NCI-H2081 (cell line): Measurements from ENCODE around the gene C9.
"Not testable (repeated sequence)": the region's sequence is repeated elsewhere in the genome, so short reads cannot be mapped to it uniquely, and the experiment has no call there.

Source experiments
- DNase-seq, 2 experiments: peaks; one replicate each; lab custom pipeline; 2025; lab: John Stamatoyannopoulos, UW

C9 gene

DNA sequence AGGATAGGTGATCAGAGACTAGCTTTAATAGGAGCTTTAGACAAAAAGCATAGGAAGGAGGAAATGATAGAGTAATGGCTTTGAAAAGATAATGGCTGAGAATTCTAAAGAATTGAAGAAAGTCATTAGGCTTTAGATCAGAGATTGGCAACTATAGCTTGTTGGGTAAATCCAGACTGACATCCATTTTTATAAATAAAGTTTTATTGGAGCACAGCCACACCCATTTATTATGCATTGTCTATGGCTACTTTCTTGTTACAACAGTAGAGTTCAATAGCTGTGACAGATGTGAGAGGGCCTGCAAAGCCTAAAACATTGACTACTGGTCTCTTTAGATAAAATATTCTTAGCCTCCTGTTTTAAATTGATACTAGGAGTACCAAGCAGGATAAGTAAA, 104.2 kb downstream of the C9 start:
- no peak for DNase-seq

DNA sequence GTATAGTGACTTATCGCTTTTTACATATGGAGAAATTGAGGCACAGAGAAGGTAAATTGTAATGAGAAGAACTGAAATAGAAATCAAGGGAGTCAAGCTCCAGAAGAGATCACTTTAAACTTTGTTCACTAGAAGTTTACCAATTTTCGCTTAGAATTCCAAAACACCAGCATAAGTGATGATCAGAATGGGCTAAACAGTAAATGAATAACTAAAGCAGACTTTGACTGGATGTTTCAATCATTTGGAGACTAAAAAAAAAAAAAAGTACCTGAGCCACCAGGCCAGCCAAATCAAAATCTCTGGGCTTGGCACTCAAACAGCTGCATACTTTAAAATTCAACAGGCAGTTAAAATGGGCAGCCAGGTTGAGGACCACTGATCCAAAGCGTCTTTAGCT, 106.7 kb downstream of the C9 start:
- no peak for DNase-seq

DNA sequence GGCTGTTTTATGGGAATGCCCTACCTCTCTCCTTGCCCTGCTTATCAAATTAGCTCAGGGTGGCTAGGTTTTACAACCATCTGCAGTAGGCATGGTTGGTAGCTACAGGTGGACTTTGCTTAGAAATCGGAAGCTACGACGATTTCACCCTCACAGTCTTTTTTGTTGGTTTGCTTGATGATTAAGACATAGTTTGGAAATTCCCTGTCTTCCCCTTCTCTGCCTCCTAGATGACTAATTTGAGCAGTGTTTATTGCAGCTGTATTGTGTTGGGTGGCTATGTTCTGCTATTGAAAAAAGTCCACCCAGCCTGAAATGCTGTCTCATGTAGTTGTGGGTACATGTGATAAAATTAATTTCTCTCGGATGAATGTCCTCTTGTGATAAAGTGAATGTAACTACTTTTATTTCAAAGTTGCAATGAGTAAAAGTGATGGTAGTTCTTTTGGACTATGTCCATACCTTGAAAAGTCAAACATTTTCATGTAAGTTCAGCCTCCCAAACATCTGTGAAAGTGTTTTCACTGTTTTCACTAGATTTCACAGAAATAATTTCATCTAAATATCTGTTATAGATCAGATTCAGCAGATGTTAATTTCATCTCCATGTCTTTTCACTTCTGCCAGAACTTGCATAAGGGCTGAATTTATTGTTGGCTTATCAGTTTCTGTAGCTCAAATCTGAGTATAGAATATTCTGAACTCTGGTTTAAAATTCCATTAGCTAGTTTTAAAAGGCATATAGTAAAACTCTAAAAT, 107.6 kb downstream of the C9 start:
- no peak for DNase-seq

DNA sequence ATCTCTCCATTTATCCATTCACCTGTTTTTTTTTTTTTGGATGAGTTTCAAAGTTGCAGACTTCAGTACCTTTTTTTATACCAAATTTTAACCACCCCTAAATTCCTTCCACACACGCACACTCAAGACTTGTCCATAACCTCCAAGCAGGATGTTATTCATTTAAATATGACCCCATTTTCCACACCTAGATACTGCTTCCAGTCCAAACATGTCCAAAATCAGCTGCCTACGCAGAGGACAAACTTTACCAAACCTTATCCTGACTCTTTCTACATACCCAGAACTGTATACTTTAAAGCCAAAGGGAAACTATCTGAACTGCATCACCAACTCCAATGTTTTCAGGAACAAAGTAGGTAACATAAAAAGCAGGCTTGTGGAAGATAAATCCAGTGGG, 108.9 kb downstream of the C9 start:
- DNase-seq: no peak

DNA sequence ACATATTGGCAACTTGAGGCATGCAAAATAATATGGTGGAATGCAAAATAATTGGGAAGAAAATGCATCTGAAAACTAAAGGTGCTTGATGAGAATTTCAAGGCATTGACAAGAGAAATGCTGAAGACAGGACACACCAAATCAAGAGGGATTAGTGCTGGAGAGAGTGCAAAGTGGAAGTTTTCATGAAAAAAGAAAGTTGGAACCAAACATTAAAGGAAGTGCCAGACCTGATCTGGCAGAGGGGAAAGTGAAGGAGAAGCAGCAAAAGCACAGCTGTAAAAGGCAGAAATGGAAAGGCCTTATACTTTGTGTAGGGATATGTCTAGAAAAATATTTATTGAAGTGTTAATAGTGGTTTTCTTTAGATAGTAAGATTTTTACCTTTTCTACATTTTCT, 109.6 kb downstream of the C9 start:
- no peak for DNase-seq

DNA sequence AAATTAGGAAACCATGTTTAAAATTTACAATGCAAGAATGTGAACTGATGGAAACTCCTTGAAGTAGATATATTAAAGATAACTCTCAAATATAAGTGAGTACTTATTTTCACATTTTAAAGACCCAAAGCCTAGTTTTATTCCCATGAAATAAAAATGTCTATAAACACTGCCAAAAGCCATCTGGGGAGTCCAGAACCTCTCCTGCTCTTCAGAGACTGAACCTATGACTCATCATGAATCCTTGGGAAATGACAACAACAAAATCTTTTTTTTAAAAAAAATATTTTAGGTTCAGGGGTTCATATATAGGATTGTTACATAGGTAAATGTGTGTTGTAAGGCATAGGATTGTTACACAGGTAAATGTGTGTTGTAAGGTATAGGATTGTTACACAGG, 111.1 kb downstream of the C9 start:
- no peak for DNase-seq

DNA sequence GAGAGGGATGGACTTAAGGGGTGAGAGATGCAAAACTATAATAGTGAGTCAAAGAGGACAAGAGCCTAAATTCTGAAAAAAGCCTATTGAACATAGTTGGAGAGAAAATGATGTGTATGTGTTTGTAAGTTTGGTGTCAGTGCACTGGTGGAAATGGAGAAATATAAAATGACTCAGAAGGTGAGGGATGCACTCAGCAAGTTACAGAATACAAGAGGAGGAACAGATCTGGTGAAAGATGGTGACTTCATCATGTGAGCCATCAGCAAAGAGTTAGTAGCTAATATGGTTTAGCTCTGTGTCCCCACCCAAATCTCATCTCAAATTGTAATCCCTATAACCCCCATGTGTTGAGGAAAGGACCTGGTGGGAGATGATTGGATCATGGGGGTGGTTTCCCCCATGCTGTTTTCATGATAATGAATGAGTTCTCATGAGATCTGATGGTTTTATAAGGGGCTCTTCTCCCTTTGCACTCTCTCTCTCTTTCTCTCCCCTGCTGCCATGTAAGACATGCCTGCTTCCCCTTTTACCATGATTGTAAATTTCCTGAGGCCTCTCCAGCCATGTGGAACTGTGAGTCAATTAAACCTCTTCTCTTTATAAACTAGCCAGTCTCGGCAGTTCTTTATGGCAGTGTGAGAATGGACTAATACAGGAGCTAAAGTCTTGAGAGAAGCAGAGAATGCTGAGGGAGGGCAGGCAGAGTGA, 114.6 kb downstream of the C9 start:
- no peak for DNase-seq

DNA sequence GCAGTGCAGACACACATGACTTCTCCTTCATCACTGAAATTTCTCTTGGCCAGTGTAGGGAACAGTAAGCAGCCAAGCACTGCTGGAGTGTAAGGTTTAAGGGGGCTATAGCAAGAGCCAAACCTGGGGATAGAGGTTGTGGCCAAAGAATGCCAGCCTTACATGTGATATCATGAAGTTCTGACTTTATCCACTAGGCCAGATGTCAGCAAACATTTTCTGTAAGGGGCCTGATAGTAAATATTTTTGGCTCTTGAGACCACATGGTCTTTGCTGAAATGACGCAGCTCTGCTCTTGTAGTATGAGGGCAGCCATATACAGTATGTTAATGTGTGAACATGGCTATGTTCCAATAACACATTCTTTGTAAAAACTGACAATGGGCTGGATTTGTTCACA, 115.2 kb downstream of the C9 start:
- DNase-seq: no peak

DNA sequence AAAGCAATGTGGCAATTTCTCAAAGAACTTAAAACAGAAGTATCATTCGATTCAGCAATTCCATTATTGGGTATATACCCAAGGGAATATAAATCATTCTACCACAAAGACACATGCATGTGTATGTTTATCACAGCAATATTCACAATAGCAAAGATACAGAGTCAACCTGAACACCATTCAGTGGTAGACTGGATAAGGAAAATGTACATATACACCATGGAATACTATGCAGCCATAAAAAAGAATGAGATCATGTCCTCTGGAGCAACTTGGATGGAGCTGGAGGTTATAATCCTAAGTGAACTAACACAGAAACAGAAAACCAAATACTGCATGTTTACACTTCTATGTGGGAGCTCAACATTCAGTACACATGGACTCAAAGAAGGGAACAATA, 123.5 kb downstream of the C9 start:
- no peak for DNase-seq

DNA sequence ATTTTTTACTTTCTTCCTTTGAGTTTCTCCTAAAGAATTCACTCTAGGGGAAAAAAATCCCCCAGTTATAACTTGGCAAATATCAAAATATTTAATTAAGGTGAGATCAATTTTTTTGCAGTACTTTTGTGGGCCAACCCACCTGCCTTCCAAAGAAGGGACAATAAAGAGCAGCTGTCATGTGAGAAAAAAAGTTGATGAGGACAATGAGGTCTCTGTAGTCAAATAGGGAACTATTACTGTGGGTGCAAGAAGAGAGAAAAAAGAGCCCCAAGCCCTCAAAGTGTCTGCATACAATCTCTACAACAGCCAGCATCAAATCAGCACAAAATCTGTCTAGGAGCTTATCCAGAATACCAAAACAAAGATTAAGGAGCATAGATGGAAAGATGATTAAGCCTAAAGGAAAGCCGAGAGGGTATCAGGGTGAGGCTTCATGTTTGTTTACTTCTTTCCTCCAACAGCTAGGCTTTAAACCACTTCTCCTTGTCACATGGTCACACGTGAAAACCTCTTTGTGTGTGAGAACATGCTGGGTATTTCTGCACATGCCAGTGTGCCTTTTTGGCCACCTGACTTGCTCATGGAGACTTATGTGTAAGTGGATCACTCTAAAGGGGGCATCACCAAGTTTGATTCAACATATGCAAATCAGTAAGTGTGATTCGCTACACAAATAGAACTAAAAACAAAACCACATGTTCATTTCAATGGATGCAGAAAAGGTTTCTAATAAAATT, 125.8 kb downstream of the C9 start:
- no peak for DNase-seq

DNA sequence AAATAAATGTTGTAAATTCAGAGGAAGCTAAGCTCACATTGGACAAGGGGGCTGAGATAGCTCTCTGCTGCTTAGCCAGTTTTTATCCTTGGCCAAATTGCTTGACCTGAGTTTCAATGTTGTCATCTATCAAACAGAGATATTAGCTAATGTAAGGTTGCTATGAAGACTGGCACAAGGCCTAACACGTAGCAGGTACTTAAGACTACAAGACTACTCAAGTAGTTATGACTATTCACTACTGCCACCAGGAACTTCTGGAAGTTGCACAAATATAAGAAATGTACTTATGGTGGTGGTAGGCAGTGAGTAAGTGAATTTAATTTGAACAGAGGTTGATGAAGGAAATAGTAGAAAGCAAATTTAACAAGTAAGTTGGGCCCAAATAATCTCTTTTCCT, 127.6 kb downstream of the C9 start:
- no peak for DNase-seq

DNA sequence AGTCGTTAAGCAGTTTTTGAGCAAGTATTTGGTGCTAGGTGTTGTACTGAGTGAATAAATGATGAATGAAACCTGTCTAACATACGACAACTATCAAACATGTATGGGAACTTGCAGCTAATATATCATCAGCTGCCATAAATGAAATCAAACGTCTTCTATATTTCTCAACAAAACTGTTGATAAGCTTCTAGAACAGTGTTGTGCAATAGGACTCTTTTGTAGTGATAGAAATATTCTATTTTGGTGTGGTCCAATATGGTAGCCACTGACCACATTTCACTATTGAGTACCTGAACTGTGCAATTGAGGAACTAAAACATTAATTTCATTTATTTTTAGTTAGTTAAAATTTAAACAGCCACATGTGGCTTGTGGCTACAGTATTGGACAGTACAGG, 128.6 kb downstream of the C9 start:
- DNase-seq: no peak

DNA sequence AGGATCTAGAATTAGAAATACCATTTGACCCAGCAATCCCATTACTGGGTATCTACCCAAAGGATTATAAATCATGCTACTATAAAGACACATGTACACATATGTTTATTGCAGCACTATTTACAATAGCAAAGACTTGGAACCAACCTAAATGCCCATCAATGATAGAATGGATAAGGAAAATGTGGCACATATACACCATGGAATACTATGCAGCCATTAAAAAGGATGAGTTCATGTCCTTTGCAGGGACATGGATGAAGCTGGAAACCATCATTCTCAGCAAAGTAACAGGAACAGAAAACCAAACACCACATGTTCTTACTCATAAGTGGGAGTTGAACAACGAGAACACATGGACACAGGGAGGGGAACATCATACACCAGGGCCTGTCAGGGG, 129.8 kb downstream of the C9 start:
- DNase-seq: not testable (repeated sequence)
